Activated CD4-positive, alpha-beta T cell treated with anti-CD3 and anti-CD28 coated beads, Interleukin-2, amount 50 U/mL, for 48 hours (primary cell): ENCODE measurements around the gene RAD51B.
A peak's percentile ranks its signal among the peaks of the same experiment; 100 is the strongest.
"Not testable (repeated sequence)": the region's sequence is repeated elsewhere in the genome, so short reads cannot be mapped to it uniquely, and the experiment has no call there.

ENCODE experiments used
- DNase-seq, 2 experiments: peaks; one replicate each; pipeline ENCODE4 v3.0.0-alpha.2; 2020

Gene RAD51B

GRCh38 chr14:68653804-68654203 is 834.2 kb downstream of the RAD51B start:
- peak in 1 of 2 experiments; percentile 1 for DNase-seq

GRCh38 chr14:68654471-68654941 is 834.9 kb downstream of the RAD51B start:
- no peak for DNase-seq

GRCh38 chr14:68655021-68655831 is 835.6 kb downstream of the RAD51B start:
- no peak for DNase-seq

- DNase-seq: no peak
Measured at GRCh38 chr14:68655911-68656316, 836.3 kb downstream of the RAD51B start.

- no peak for DNase-seq
Measured at GRCh38 chr14:68656452-68656851, 836.9 kb downstream of the RAD51B start.

GRCh38 chr14:68657300-68658028 is 837.9 kb downstream of the RAD51B start:
- DNase-seq: no peak

GRCh38 chr14:68658029-68658509 is 838.5 kb downstream of the RAD51B start:
- DNase-seq: no peak

GRCh38 chr14:68658943-68659931 is 839.7 kb downstream of the RAD51B start:
- no peak for DNase-seq

- DNase-seq: no peak
Measured at GRCh38 chr14:68660495-68660894, 840.9 kb downstream of the RAD51B start.

- DNase-seq: peak in 1 of 2 experiments; percentile 1
Measured at GRCh38 chr14:68661226-68662225, 841.9 kb downstream of the RAD51B start.

GRCh38 chr14:68662392-68662791 is 842.8 kb downstream of the RAD51B start:
- peak in 1 of 2 experiments; percentile 2 for DNase-seq

GRCh38 chr14:68662826-68663225 is 843.2 kb downstream of the RAD51B start:
- DNase-seq: not testable (repeated sequence)

- DNase-seq: peak; percentile 47 to 71
Measured at GRCh38 chr14:68663385-68664076, 844.0 kb downstream of the RAD51B start.

- peak; percentile 43 to 53 for DNase-seq
Measured at GRCh38 chr14:68664225-68664681, 844.7 kb downstream of the RAD51B start.

- no peak for DNase-seq
Measured at GRCh38 chr14:68665131-68665530, 845.6 kb downstream of the RAD51B start.

- DNase-seq: peak in 1 of 2 experiments; percentile 1
Measured at GRCh38 chr14:68665792-68666204, 846.2 kb downstream of the RAD51B start.

GRCh38 chr14:68666236-68666635 is 846.7 kb downstream of the RAD51B start:
- DNase-seq: no peak

- peak in 1 of 2 experiments; percentile 1 for DNase-seq
Measured at GRCh38 chr14:68666899-68667298, 847.3 kb downstream of the RAD51B start.

GRCh38 chr14:68667313-68667791 is 847.8 kb downstream of the RAD51B start:
- no peak for DNase-seq

GRCh38 chr14:68668028-68668427 is 848.4 kb downstream of the RAD51B start:
- no peak for DNase-seq
